Vagina (tissue), 2 donors: Measurements from ENCODE around the gene INTS7.

Experiments used
- POLR2A ChIP-seq, 2 donors: fragments of 450-650 bp; IDR thresholded peaks; one replicate each; pipeline ENCODE4 v1.6.1; 2017; ENCODE audit warnings: antibody characterized with exemption in 2 of 2, mild to moderate bottlenecking in 2 of 2, moderate library complexity in 2 of 2
- POLR2AphosphoS5 ChIP-seq, 2 donors: sonication (generic); formaldehyde crosslinking; IDR thresholded peaks; one replicate each; pipeline ENCODE4 v1.9.0; 2017; ENCODE audit warnings: antibody characterized with exemption in 2 of 2, mild to moderate bottlenecking in 2 of 2, low read depth in 1 of 2; ENCODE audit not compliant: insufficient read depth in 1 of 2
- TF ChIP-seq, protein P1 (sequence below), 3 experiments: fragments of 450-650 bp in 2 of 3; fragments of 200-600 bp in 1 of 3; sonication (generic) in 1 of 3; IDR thresholded peaks; one replicate each; pipeline ENCODE4 v1.5.1; 2017 to 2019; ENCODE audit warnings: antibody characterized with exemption in 3 of 3, mild to moderate bottlenecking in 2 of 3, moderate library complexity in 2 of 3

DNA sequence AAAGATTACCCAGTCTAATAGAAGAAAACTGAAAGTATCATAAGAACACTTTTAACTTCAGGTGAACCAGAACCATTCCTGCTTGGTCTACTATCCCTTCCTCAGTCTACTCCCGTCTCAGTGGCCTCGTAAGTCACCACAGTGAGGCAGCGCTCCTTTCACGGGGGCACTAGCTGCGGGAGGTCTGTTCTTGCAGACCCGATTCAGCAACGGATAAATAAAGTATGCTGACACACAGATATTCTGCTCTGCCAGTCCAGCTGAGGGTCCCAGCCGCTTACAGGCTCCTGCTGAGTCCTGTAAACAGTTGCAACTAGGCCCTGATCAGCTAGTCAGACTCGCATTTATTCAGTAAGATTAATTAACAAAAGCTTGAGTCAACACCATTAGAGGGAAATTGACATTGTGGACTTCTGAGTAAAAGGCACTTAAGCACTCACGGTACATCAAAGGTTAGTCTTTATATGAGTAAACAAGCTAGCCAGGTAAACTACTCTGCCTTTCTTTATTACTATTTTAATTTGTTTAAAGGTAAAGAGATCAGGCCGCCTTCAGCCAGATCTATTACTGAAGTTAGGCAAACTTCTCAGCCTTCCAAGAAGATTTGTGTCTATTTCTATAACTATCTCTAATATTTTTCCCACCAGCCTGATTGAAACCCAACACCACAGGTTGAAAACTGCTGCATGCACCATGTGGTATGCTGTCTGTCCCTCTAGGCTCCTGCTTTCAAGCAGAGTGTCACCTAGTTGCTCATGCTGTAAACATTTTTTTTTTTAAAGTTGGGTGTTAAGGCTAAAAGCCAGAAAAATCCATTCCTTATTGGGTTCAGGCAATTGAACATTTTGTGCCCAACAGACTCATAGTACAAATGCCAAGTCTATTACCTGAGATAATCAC, 87.7 kb downstream of the INTS7 start:
- TF ChIP-seq, protein P1, sequence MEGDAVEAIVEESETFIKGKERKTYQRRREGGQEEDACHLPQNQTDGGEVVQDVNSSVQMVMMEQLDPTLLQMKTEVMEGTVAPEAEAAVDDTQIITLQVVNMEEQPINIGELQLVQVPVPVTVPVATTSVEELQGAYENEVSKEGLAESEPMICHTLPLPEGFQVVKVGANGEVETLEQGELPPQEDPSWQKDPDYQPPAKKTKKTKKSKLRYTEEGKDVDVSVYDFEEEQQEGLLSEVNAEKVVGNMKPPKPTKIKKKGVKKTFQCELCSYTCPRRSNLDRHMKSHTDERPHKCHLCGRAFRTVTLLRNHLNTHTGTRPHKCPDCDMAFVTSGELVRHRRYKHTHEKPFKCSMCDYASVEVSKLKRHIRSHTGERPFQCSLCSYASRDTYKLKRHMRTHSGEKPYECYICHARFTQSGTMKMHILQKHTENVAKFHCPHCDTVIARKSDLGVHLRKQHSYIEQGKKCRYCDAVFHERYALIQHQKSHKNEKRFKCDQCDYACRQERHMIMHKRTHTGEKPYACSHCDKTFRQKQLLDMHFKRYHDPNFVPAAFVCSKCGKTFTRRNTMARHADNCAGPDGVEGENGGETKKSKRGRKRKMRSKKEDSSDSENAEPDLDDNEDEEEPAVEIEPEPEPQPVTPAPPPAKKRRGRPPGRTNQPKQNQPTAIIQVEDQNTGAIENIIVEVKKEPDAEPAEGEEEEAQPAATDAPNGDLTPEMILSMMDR (IDR thresholded peaks at IDR 0.05) = no peak
- no peak for TF ChIP-seq POLR2AphosphoS5 (IDR thresholded peaks at IDR 0.05; ENCODE audit: insufficient read depth in 1 of 2, low read depth in 1 of 2)
- TF ChIP-seq POLR2A (IDR thresholded peaks at IDR 0.05) = no peak
